Measurements from ENCODE around the gene CCNH.

GRCh38 chr5:87398981-87399614 lies 13.6 kb downstream of the CCNH start:
- no peak for TF ChIP-seq POLR2A (IDR thresholded peaks at IDR 0.05; ENCODE audit: borderline replicate concordance, extremely low read depth, insufficient read depth, insufficient read length)
- TF ChIP-seq YY1 (IDR thresholded peaks at IDR 0.05; ENCODE audit: extremely low read depth, insufficient replicate concordance, low read depth, low read length), result no peak
- TF ChIP-seq EZH2phosphoT487 (IDR thresholded peaks at IDR 0.05; ENCODE audit: borderline replicate concordance), result no peak
- no peak for TF ChIP-seq CTCF (IDR thresholded peaks at IDR 0.05 in 2 of 3, conservative IDR thresholded peaks at IDR 0.05 in 1 of 3; ENCODE audit: borderline replicate concordance in 1 of 3, insufficient read depth in 1 of 3, low read depth in 2 of 3, low read length in 2 of 3)
- no peak for TF ChIP-seq MAX (IDR thresholded peaks at IDR 0.05)
- no peak for TF ChIP-seq ATF3 (IDR thresholded peaks at IDR 0.05)

Data from HCT116 (cell line).